Measurements from ENCODE around the gene PLXNA1. TPM values are rescaled to one million over a fixed set of nuclear protein-coding genes. Genes with fewer than 3 reads are reported as not detected.

PLXNA1 gene
- total and polyA plus RNA-seq, 4 donors = 0.92 to 8.3 (median 4.4) TPM

GRCh38 chr3:126934991-126935390, 47.9 kb upstream of the PLXNA1 start:
- WGBS = 92% methylated on average over 8 of the region's 8 CpGs
- H3K36me3 ChIP-seq (ENCODE audit: control insufficient read depth in 4 of 4, insufficient read depth in 3 of 4, low read depth in 1 of 4, low read length in 3 of 4) = no peaks in the 10 kb centered on the region

More at GRCh38 chr3:126934991-126935390, 47.9 kb upstream of the PLXNA1 start:
- Histone ChIP-seq H3K4me1 (ENCODE audit: control insufficient read depth in 4 of 4, insufficient read depth in 4 of 4, low read length in 3 of 4) (peaks cover 0 to 3% (median 0%) of the 10 kb centered on the region in 4 donors), H3K27ac (ENCODE audit: low read depth in 1 of 2, low read length in 2 of 2) (peak overlapping the region; percentile 26 to 27), H3K9me3 (ENCODE audit: control insufficient read depth in 4 of 4, low read length in 3 of 4) (no peaks in the 10 kb centered on the region), H3K27me3 (ENCODE audit: control insufficient read depth in 4 of 4, insufficient read depth in 4 of 4, low read length in 3 of 4) (no peaks in the 10 kb centered on the region), H3K4me3 (ENCODE audit: low read depth in 1 of 3, low read length in 3 of 3) (no peak overlapping the region), H3K9ac (ENCODE audit: low read depth in 1 of 2, low read length in 2 of 2) (no peak overlapping the region)
- DNase-seq (ENCODE audit: low spot score) = no peak
- TF ChIP-seq RAD21 (IDR thresholded peaks at IDR 0.05) (no peak), JUND (IDR thresholded peaks at IDR 0.05) (no peak), ATF3 (IDR thresholded peaks at IDR 0.05) (no peak), TAF1 (conservative IDR thresholded peaks at IDR 0.05) (no peak), ZBTB33 (IDR thresholded peaks at IDR 0.05) (no peak), YY1 (IDR thresholded peaks at IDR 0.05) (no peak), SP1 (IDR thresholded peaks at IDR 0.05) (no peak), CTCF (IDR thresholded peaks at IDR 0.05; ENCODE audit: low read depth, low read length, missing input control) (no peak), FOXA1 (IDR thresholded peaks at IDR 0.05) (no peak), HNF4A (conservative IDR thresholded peaks at IDR 0.05) (no peak), MAX (IDR thresholded peaks at IDR 0.05) (no peak), EGR1 (IDR thresholded peaks at IDR 0.05; ENCODE audit: low read depth in 2 of 2) (no peak), FOXA2 (IDR thresholded peaks at IDR 0.05) (no peak), REST (IDR thresholded peaks at IDR 0.05) (no peak), GABPA (IDR thresholded peaks at IDR 0.05 in 1 of 2, conservative IDR thresholded peaks at IDR 0.05 in 1 of 2) (no peak)
